Ramos (cell line): ENCODE data around the gene ZNF157.

Experiments used
- in situ Hi-C: fragments of 300-500 bp; cut with MboI; formaldehyde crosslinking; loops from one replicate; pipeline ENCODE4 v1.14.3; 2022; ENCODE audit warnings: low sequenced_read_pairs; ENCODE audit not compliant: unreplicated experiment

ZNF157 gene

GRCh38 chrX:47430925-47431324 is 60.5 kb downstream of the ZNF157 start:
- in situ Hi-C loops = no loop called here

GRCh38 chrX:47446431-47446830 is 76.1 kb downstream of the ZNF157 start:
- in situ Hi-C loops = no loop called here

DNA sequence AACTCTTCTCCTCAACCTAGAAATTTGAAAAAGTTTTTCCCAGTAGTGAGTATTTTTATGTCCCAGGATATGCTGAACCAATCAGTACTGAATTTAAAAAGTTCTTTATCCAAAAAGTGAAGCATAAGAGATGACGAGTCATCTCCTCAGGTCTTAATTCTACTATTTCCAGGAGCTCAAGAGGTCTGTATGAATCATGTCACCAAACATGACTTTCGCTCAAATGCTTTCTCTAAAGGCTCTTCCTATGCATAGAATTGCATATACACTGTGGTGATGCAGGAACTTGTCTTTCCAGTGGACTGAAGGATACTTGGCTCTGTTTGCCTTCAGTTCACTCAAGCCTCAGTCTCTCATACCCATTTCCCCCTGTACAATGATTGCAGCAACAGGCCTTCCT is 76.6 kb downstream of the ZNF157 start:
- in situ Hi-C loops = no loop called here

DNA sequence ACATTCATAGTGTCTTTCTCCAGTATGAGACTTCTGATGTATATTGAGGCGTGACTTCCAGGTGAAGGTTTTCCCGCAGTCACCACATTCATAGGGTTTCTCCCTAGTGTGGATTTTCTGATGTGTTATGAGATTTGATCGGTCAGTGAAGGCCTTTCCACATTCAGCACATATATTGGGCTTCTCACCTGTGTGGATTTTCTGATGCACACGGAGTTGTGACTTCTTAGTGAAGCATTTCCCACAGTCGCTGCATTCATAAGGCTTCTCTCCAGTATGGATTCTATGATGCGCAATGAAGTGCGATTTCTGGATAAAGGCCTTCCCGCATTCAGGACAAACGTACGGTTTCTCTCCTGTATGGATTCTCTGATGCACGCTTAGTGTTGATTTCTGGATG is 77.2 kb downstream of the ZNF157 start:
- in situ Hi-C loops = no loop called here

- in situ Hi-C loops = no loop called here
Observed at GRCh38 chrX:47448165-47448806, 77.9 kb downstream of the ZNF157 start.

- in situ Hi-C loops = no loop called here
Observed at GRCh38 chrX:47452112-47452511, 81.7 kb downstream of the ZNF157 start.

GRCh38 chrX:47456080-47456479 is 85.7 kb downstream of the ZNF157 start:
- in situ Hi-C loops = no loop called here

- in situ Hi-C loops = no loop called here
Observed at GRCh38 chrX:47458528-47458927, 88.2 kb downstream of the ZNF157 start.

GRCh38 chrX:47460561-47460960 is 90.2 kb downstream of the ZNF157 start:
- in situ Hi-C loops = no loop called here
